ENCODE measurements around the gene MAP6.

The MAP6 gene

GRCh38 chr11:75565221-75565814 lies 103.5 kb downstream of the MAP6 start:
- Mint-ChIP-seq H3K27me3 (no peaks in the 10 kb centered on the region), H3K9me3 (no peaks in the 10 kb centered on the region), H3K4me3 (no peak overlapping the region), H3K4me1 (ENCODE audit: low read depth) (peaks cover 29% of the 10 kb centered on the region), H3K36me3 (ENCODE audit: low read depth) (peaks cover 10% of the 10 kb centered on the region), H3K27ac (no peak overlapping the region)

- Mint-ChIP-seq H3K4me1 (ENCODE audit: low read depth) (peaks cover 29% of the 10 kb centered on the region), H3K27me3 (no peaks in the 10 kb centered on the region), H3K9me3 (no peaks in the 10 kb centered on the region), H3K36me3 (ENCODE audit: low read depth) (peaks cover 9% of the 10 kb centered on the region), H3K4me3 (peak overlapping the region; percentile 99), H3K27ac (peak overlapping the region; percentile 99)
Measured at GRCh38 chr11:75563978-75564552, 104.8 kb downstream of the MAP6 start.

- peaks cover 29% of the 10 kb centered on the region for H3K4me1 Mint-ChIP-seq (ENCODE audit: low read depth)
- H3K27me3 Mint-ChIP-seq = no peaks in the 10 kb centered on the region
- peak overlapping the region; percentile 99 for H3K27ac Mint-ChIP-seq
- H3K36me3 Mint-ChIP-seq (ENCODE audit: low read depth) = peaks cover 4% of the 10 kb centered on the region
- H3K9me3 Mint-ChIP-seq = no peaks in the 10 kb centered on the region
- peak overlapping the region; percentile 99 for H3K4me3 Mint-ChIP-seq
Measured at GRCh38 chr11:75563501-75563977, 105.3 kb downstream of the MAP6 start.

DNA sequence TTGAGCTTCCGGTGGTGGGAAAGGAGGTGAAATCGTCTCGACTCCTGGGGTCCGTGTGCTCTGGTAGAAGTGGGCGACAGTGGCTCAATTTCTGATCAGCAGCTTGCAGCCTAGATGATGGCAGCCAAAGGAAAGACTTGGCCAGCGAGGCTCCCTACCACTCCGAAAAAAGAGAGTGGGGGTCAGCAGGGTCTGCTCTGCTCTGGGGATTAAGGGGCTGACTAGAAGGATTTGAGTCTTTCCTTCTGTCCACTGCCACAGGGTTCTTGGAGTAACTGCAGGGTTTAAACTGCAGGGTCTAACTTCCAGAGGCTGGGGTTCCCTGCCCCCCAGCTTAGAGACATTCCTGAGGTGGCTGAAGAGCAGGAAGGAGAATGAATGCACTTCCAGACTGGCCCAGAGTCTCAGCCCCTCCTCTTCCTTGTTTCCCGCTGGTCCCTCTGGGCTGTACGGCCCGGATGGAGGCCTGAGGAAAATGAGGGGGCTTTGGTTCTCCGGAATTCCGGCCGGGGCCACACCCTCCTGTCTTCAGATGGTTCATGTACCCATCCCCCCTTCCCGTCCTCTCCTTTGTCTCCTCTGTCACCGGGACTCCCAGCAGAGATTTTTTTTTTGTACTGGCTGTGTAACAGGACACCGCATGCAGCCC lies 105.9 kb downstream of the MAP6 start:
- Mint-ChIP-seq H3K27me3 (no peaks in the 10 kb centered on the region), H3K4me3 (peak overlapping the region; percentile 99), H3K36me3 (ENCODE audit: low read depth) (no peaks in the 10 kb centered on the region), H3K27ac (peak overlapping the region; percentile 99), H3K9me3 (no peaks in the 10 kb centered on the region), H3K4me1 (ENCODE audit: low read depth) (peaks cover 29% of the 10 kb centered on the region)

GRCh38 chr11:75562048-75562835 lies 106.6 kb downstream of the MAP6 start, which contains the start of gene SERPINH1:
TSS of gene SERPINH1 (plus strand) at chr11:75562253. CDS start at chr11:75566350, 4,097 bp downstream.
- H3K4me1 Mint-ChIP-seq (ENCODE audit: low read depth) = peaks cover 29% of the 10 kb centered on the region
- H3K4me3 Mint-ChIP-seq = peak within 1 kb of the TSS; percentile 99
- no peaks in the 10 kb centered on the region for H3K27me3 Mint-ChIP-seq
- H3K27ac Mint-ChIP-seq = peak within 1 kb of the TSS; percentile 99
- H3K9me3 Mint-ChIP-seq = no peaks in the 10 kb centered on the region
- no peaks in the 10 kb centered on the region for H3K36me3 Mint-ChIP-seq (ENCODE audit: low read depth)

GRCh38 chr11:75561426-75562047 lies 107.3 kb downstream of the MAP6 start:
- Mint-ChIP-seq H3K27ac (peak overlapping the region; percentile 99), H3K27me3 (no peaks in the 10 kb centered on the region), H3K36me3 (ENCODE audit: low read depth) (no peaks in the 10 kb centered on the region), H3K9me3 (no peaks in the 10 kb centered on the region), H3K4me1 (ENCODE audit: low read depth) (peaks cover 29% of the 10 kb centered on the region), H3K4me3 (peak overlapping the region; percentile 99)

DNA sequence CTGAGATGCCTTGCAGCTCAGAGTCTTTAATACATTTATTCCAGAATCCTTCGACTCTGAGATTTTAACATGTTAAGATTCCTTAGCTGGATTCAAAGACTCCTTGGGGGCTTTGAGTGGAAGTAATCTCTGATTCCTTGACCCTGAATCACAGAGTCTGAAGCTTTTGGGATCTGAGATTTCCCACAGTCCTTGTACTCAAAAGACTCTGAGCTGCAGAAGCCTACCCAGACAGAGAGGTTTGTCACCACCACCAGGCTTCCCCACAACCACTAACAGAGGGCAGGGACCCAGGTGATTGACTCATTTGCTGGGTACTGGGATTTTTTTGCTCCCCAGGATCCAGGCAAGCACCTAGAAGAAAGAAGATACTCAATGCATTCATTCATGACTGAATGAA lies 108.2 kb downstream of the MAP6 start:
- no peaks in the 10 kb centered on the region for H3K9me3 Mint-ChIP-seq
- H3K36me3 Mint-ChIP-seq (ENCODE audit: low read depth) = no peaks in the 10 kb centered on the region
- H3K4me3 Mint-ChIP-seq = peak overlapping the region; percentile 99
- peaks cover 24% of the 10 kb centered on the region for H3K4me1 Mint-ChIP-seq (ENCODE audit: low read depth)
- H3K27ac Mint-ChIP-seq = no peak overlapping the region
- H3K27me3 Mint-ChIP-seq = no peaks in the 10 kb centered on the region

DNA sequence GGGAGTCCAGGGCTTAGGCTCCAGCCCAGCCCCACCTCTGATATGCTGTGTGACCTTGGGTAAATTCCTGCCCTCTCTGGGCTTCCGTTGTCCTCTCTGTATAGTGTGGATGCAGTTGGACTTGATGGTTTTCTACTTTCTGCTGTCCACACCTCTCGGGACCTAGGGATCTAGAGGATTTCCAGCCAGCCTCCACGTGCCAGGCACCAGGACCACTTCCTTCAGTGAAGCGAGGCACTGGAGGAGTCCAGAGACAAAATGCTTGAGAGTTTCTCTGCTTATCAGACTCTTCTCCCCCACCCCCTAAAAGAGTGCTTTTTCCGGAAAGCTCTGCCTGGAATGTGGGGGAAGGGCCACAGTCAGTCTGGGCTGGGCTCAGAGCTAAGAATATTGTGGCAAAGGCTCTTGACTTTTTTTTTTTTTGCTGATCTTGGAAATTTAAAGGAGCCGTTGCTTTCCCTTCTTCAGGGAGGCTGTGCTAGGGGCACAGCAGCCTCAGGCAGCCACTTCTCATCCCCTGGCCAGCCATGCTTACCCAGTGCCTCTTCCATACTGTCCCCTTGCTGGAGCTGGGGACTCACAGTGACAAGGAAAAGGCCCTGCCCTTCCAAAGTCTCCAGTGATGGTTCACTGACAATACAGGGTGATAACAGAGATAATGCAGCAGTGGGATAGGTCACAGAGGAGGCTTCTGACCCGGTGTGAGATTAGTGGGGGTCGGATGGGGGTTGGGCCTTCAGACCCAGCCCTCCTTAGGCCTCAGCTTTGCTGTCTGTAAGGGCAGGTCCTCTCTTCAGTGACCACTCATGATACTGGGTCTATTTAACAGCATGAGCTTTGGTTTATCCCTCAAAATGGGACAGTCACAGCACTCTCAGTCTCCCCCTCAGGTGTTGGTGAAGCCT lies 109.6 kb downstream of the MAP6 start:
- Mint-ChIP-seq H3K9me3 (no peaks in the 10 kb centered on the region), H3K36me3 (ENCODE audit: low read depth) (no peaks in the 10 kb centered on the region), H3K4me3 (no peak overlapping the region), H3K4me1 (ENCODE audit: low read depth) (peaks cover 20% of the 10 kb centered on the region), H3K27me3 (no peaks in the 10 kb centered on the region), H3K27ac (no peak overlapping the region)

DNA sequence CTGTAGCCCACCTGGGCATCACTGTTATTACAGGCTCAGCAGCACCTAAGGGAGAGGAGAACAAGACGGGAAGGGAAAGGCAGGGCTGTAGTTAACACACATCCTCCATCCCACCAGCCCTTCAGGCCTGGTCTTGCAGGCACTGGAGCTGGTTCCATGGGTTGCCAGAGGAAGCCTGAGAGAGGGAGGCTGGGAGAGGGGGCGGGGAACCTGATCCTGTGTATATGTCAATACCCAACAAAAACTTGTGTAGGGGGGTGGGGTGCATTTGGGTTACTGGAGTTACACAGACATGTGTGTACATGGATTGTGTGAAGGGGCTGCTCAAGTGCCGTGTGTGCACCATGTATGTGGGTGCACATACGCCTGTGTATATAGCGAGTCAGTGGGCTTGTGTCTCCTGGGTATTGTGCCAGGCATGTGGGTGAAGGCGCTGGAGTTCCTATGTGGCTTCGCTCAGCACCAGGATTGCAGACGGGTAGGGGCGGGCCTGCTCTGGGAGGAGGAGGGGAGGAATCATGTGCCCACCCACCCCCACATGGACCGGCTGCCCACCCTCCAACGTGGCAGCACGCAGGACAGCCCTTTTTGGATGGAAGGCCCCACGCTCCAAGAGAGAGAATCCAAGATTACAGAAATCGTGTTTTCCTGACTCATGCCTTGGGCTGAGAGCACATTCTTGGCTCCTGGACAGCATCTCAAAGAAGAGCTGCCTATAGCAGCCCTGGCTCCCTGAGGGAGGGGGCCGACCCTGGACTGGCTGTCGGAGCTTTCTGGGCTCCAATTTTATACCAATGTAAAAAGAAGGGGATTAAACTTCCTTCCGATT lies 111.0 kb downstream of the MAP6 start:
- peaks cover 11% of the 10 kb centered on the region for H3K4me1 Mint-ChIP-seq (ENCODE audit: low read depth)
- H3K36me3 Mint-ChIP-seq (ENCODE audit: low read depth) = no peaks in the 10 kb centered on the region
- H3K9me3 Mint-ChIP-seq = no peaks in the 10 kb centered on the region
- no peaks in the 10 kb centered on the region for H3K27me3 Mint-ChIP-seq
- no peak overlapping the region for H3K27ac Mint-ChIP-seq
- no peak overlapping the region for H3K4me3 Mint-ChIP-seq

- H3K9me3 Mint-ChIP-seq = no peaks in the 10 kb centered on the region
- peaks cover 5% of the 10 kb centered on the region for H3K4me1 Mint-ChIP-seq (ENCODE audit: low read depth)
- no peak overlapping the region for H3K4me3 Mint-ChIP-seq
- H3K27me3 Mint-ChIP-seq = no peaks in the 10 kb centered on the region
- H3K36me3 Mint-ChIP-seq (ENCODE audit: low read depth) = no peaks in the 10 kb centered on the region
- H3K27ac Mint-ChIP-seq = no peak overlapping the region
Measured at GRCh38 chr11:75556275-75556674, 112.6 kb downstream of the MAP6 start.

DNA sequence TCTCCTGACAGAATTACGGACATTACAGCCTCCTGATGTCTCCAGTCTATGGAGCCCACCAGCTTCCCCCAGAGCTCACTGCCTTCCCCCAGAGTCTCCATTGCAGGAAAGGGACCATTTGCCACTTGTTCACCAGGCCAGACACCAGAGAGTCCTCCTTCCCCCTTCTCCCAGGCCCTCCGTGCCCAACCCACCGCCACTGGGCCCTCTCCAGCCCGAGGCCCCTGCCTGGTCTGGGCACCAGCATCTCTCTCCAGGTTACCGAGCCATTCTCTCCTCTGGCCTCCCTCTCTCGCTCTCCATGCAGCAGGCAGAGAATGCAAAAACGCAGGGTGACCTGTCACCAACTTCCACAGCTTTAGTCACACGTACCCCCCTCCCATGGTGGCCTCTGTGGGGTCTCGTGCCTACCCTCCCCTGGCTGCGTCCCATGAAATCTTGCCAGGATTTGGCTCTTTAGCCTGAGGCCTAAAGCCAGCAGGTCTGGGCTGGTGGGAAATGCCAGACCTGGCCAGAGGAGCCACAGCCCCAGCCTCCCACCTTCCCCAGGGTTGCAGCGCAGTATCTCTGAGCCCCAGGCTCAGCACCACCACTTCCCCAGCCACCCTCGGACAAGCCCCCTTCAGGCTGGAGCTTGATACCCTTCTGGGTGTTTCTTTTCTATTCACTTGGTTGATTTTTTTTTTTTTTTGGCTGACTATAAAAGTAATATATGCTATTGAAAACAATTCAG lies 113.6 kb downstream of the MAP6 start:
- no peak overlapping the region for H3K27ac Mint-ChIP-seq
- H3K9me3 Mint-ChIP-seq = no peaks in the 10 kb centered on the region
- no peak overlapping the region for H3K4me3 Mint-ChIP-seq
- H3K4me1 Mint-ChIP-seq (ENCODE audit: low read depth) = no peaks in the 10 kb centered on the region
- no peaks in the 10 kb centered on the region for H3K36me3 Mint-ChIP-seq (ENCODE audit: low read depth)
- no peaks in the 10 kb centered on the region for H3K27me3 Mint-ChIP-seq

- no peak overlapping the region for H3K4me3 Mint-ChIP-seq
- no peaks in the 10 kb centered on the region for H3K9me3 Mint-ChIP-seq
- H3K27ac Mint-ChIP-seq = no peak overlapping the region
- H3K27me3 Mint-ChIP-seq = no peaks in the 10 kb centered on the region
- H3K36me3 Mint-ChIP-seq (ENCODE audit: low read depth) = no peaks in the 10 kb centered on the region
- H3K4me1 Mint-ChIP-seq (ENCODE audit: low read depth) = peaks cover 1% of the 10 kb centered on the region
Measured at GRCh38 chr11:75554258-75555022, 114.4 kb downstream of the MAP6 start.

Measured in stimulated activated naive CD8-positive, alpha-beta T cell treated with anti-CD3 and anti-CD28 coated beads, Interleukin-15, Interleukin-2, amounts not matched to agents 100 ng/mL and 50 ng/mL, for 24 hours (primary cell).